Upper lobe of left lung (tissue), 4 donors: ENCODE measurements around the gene THEM5.
"Not testable (repeated sequence)": the region's sequence is repeated elsewhere in the genome, so short reads cannot be mapped to it uniquely, and the experiment has no call there.

Experiments
- CTCF ChIP-seq, 6 experiments: fragments of 450-650 bp in 4 of 6; fragments of 200-600 bp in 2 of 6; sonication (generic) in 2 of 6; IDR thresholded peaks; one replicate each; pipeline ENCODE4 v1.5.1; 2016 to 2019; ENCODE audit warnings: antibody characterized with exemption in 6 of 6
- POLR2A ChIP-seq, 4 donors: fragments of 450-650 bp; IDR thresholded peaks; one replicate each; pipeline ENCODE4 v1.5.1; 2016 to 2017; ENCODE audit warnings: antibody characterized with exemption in 4 of 4, mild to moderate bottlenecking in 2 of 4
- POLR2AphosphoS5 ChIP-seq, 2 donors: sonication (generic); formaldehyde crosslinking; IDR thresholded peaks; one replicate each; pipeline ENCODE4 v1.5.1; 2017; ENCODE audit warnings: antibody characterized with exemption in 2 of 2

DNA sequence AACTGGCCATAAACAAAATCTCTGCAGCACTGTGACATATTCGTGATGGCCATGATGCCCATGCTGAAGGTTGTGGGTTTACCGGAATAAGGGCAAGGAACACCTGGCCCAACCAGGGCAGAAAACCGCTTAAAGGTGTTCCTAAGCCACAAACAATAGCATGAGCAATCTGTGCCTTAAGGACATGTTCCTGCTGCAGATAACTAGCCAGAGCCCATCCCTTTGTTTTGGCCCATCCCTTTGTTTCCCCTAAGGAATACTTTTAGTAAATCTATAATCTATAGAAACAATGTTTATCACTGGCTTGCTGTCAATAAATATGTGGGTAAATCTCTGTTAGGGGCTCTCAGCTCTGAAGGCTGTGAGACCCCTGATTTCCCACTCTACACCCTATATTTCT, 47.3 kb upstream of the THEM5 start:
- TF ChIP-seq CTCF, POLR2AphosphoS5, POLR2A (IDR thresholded peaks at IDR 0.05): not testable (repeated sequence)
